Omental fat pad (tissue), 4 donors: Measurements from ENCODE around the gene FBXW5. TPM values are rescaled to one million over a fixed set of nuclear protein-coding genes. Genes with fewer than 3 reads are reported as not detected.

Source experiments
- ATAC-seq: fragments of 150-250 bp; one replicate; pipeline ENCODE4 v1.9.1; 2016; ENCODE audit warnings: mild to moderate bottlenecking, moderate library complexity; ENCODE audit not compliant: low FRiP score
- DNase-seq: peaks from one replicate; pipeline ENCODE4 v3.0.0-alpha.2; 2019; ENCODE audit warnings: low spot score
- CTCF ChIP-seq, 3 donors: fragments of 450-650 bp; IDR thresholded peaks; one replicate each; pipeline ENCODE4 v1.5.1; 2016 to 2017; ENCODE audit warnings: antibody characterized with exemption in 3 of 3, mild to moderate bottlenecking in 3 of 3, moderate library complexity in 2 of 3
- total RNA-seq, 4 donors: library from RNA; depleted of rRNA; stranded (reverse); fragments of >200 nt; gene quantifications; one replicate each; pipeline ENCODE4 v1.1.0, GENCODE V29; 2016

Gene FBXW5
- total RNA-seq, 4 donors from 2014 or later: 154 to 242 (median 185) TPM

GRCh38 chr9:136927343-136928271, 16.9 kb downstream of the FBXW5 start:
- no peak for ATAC-seq
- TF ChIP-seq CTCF (IDR thresholded peaks at IDR 0.05): no peak

GRCh38 chr9:136926749-136927148, 17.8 kb downstream of the FBXW5 start:
- no peak for TF ChIP-seq CTCF (IDR thresholded peaks at IDR 0.05)
- DNase-seq: no peak
- no peak for ATAC-seq

More at GRCh38 chr9:136927343-136928271, 16.9 kb downstream of the FBXW5 start:
- no peak for DNase-seq

GRCh38 chr9:136926154-136926704, 18.3 kb downstream of the FBXW5 start:
- ATAC-seq (no peak), DNase-seq (no peak)
- no peak for TF ChIP-seq CTCF (IDR thresholded peaks at IDR 0.05)

- ATAC-seq: no peak
- TF ChIP-seq CTCF (IDR thresholded peaks at IDR 0.05): no peak
- no peak for DNase-seq
Measured at GRCh38 chr9:136925414-136926153, 19.0 kb downstream of the FBXW5 start.

- ATAC-seq (no peak), DNase-seq (no peak)
- no peak for TF ChIP-seq CTCF (IDR thresholded peaks at IDR 0.05)
Measured at GRCh38 chr9:136923881-136924280, 20.7 kb downstream of the FBXW5 start.

- TF ChIP-seq CTCF (IDR thresholded peaks at IDR 0.05): no peak
- DNase-seq (no peak), ATAC-seq (no peak)
Measured at GRCh38 chr9:136922540-136922939, 22.0 kb downstream of the FBXW5 start.
